ENCODE results near the gene TNK2.
"Not testable (repeated sequence)": the region's sequence is repeated elsewhere in the genome, so short reads cannot be mapped to it uniquely, and the experiment has no call there.

GRCh38 chr3:195914146-195914545 lies 5.8 kb upstream of the TNK2 start:
- not testable (repeated sequence) for TF ChIP-seq CTCF (IDR thresholded peaks at IDR 0.05; ENCODE audit: borderline replicate concordance, extremely low read depth, low read length, poor library complexity, severe bottlenecking); EZH2 (IDR thresholded peaks at IDR 0.05; ENCODE audit: borderline replicate concordance, low read depth, low read length, severe bottlenecking)

All from DND-41 (cell line).